Measurements from ENCODE around the gene CLEC4E.

DNA sequence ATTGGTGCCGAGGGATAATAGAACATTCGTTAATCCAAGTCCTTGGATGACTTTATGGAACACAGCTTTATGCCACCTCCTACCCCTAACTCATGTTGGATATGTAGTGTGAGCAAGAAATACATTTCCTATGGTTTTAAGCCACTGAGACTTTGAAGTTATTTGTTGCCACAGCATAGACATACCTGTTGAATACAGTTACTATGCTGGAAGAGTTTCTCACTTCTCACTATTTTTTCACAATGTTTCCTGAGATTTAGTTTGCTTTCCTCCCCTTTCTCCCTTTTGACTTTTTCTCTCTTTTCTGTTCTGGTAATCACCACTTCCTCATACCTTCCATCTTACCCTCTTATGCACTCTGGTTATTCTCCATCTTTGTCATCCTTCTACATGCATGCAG lies 7.5 kb upstream of the CLEC4E start:
- TF ChIP-seq, protein P1, sequence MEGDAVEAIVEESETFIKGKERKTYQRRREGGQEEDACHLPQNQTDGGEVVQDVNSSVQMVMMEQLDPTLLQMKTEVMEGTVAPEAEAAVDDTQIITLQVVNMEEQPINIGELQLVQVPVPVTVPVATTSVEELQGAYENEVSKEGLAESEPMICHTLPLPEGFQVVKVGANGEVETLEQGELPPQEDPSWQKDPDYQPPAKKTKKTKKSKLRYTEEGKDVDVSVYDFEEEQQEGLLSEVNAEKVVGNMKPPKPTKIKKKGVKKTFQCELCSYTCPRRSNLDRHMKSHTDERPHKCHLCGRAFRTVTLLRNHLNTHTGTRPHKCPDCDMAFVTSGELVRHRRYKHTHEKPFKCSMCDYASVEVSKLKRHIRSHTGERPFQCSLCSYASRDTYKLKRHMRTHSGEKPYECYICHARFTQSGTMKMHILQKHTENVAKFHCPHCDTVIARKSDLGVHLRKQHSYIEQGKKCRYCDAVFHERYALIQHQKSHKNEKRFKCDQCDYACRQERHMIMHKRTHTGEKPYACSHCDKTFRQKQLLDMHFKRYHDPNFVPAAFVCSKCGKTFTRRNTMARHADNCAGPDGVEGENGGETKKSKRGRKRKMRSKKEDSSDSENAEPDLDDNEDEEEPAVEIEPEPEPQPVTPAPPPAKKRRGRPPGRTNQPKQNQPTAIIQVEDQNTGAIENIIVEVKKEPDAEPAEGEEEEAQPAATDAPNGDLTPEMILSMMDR (IDR thresholded peaks at IDR 0.05; ENCODE audit: low read depth, low read length), result no peak
- TF ChIP-seq, protein P2, sequence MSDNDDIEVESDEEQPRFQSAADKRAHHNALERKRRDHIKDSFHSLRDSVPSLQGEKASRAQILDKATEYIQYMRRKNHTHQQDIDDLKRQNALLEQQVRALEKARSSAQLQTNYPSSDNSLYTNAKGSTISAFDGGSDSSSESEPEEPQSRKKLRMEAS (IDR thresholded peaks at IDR 0.05; ENCODE audit: low read depth, low read length), result no peak
- no peak for TF ChIP-seq POLR2A (IDR thresholded peaks at IDR 0.05; ENCODE audit: extremely low read depth, insufficient read length)

All from NB4 (cell line).